Fibroblast of mammary gland (primary cell): ENCODE results near the gene ZNF780A.

Experiments
- DNase-seq: peaks from one replicate; pipeline ENCODE4 v3.0.0-alpha.2; 2010; ENCODE audit warnings: low read depth
- H3K4me3 ChIP-seq: 2 replicates; pipeline ENCODE4 v1.5.1; 2011; ENCODE audit warnings: low read depth, mild to moderate bottlenecking, low read length, moderate library complexity; ENCODE audit not compliant: control insufficient read depth
- CTCF ChIP-seq: conservative IDR thresholded peaks from 2 replicates; pipeline ENCODE4 v1.5.1; 2011; ENCODE audit warnings: low read depth, low read length, inconsistent platforms; ENCODE audit not compliant: control insufficient read depth, insufficient read depth

Gene ZNF780A

GRCh38 chr19:40090241-40091204 is at the start of gene ZNF780A:
TSS of gene ZNF780A (minus strand) at chr19:40090943. CDS start at chr19:40084753, 6,190 bp downstream.
- H3K4me3 ChIP-seq: peak within 1 kb of the TSS; percentile 95
- peak; percentile 61 for DNase-seq
- TF ChIP-seq CTCF: no peak

GRCh38 chr19:40139533-40140287 is 49.0 kb upstream of the ZNF780A start:
- peak; percentile 58 for DNase-seq
- no peak overlapping the region for H3K4me3 ChIP-seq
- TF ChIP-seq CTCF: peak; percentile 73

- TF ChIP-seq CTCF: peak; percentile 8
- DNase-seq: no peak
- H3K4me3 ChIP-seq: no peak overlapping the region
Observed at GRCh38 chr19:40136818-40137217, 46.1 kb upstream of the ZNF780A start.

DNA sequence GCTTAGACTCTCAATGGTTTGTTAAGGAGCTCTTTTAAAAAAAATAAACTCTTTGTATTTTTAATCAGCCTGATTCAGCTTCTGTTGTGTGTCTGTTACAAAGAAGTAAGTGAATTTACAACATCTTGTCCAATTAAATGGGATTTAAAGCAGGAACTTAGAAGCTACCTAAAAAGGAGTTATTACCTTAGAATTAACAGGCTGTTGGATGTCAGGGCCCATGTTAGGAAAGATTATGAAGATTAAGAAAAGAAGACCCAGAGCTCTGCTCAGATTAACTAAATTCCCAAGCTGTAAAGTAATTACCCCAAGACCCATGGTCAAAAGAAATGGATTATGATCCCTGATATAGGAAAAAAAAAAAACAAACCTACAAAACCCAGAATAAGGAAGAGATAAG is 44.1 kb upstream of the ZNF780A start:
- no peak overlapping the region for H3K4me3 ChIP-seq
- no peak for DNase-seq
- no peak for TF ChIP-seq CTCF

- no peak for DNase-seq
- H3K4me3 ChIP-seq: no peak overlapping the region
- TF ChIP-seq CTCF: no peak
Observed at GRCh38 chr19:40133491-40133890, 42.7 kb upstream of the ZNF780A start.

DNA sequence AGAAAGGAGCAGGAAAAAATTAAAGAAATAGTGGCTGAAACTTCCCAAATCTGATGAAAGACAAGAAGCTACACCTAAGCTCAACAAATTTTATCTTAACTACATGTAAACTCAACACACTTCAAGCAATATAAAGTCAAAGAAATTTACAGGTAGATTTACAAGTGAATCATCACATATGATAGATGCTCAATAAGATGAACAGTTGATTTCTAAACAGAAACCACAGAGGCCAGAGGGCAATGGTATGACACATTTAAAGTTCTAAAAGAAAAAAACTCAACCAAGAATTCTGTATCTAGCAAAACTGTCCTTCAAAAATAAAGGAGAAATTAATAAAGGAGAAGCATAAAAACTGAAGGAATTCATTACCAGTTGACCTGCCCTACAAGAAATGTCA is 39.3 kb upstream of the ZNF780A start:
- no peak for DNase-seq
- no peak for TF ChIP-seq CTCF
- H3K4me3 ChIP-seq: no peak overlapping the region
